H1 (cell line): ENCODE data around the gene KCND3. TPM values are rescaled to one million over a fixed set of nuclear protein-coding genes. Genes with fewer than 3 reads are reported as not detected.

Experiments
- CEBPB ChIP-seq: IDR thresholded peaks from 2 replicates; pipeline ENCODE4 v1.6.1; 2012; ENCODE audit warnings: low read depth, low read length
- CHD2 ChIP-seq: IDR thresholded peaks from 2 replicates; pipeline ENCODE4 v1.6.1; 2012; ENCODE audit warnings: low read length, improper control_type of control experiment
- JUND ChIP-seq: IDR thresholded peaks from 2 replicates; pipeline ENCODE4 v1.6.1; 2011; ENCODE audit warnings: mild to moderate bottlenecking, improper control_type of control experiment, low read length
- KDM4A ChIP-seq: IDR thresholded peaks from one replicate; pipeline ENCODE4 v1.7.1; 2012; ENCODE audit warnings: low read depth, mild to moderate bottlenecking, moderate library complexity, low read length, inconsistent platforms; ENCODE audit not compliant: severe bottlenecking
- RBBP5 ChIP-seq: IDR thresholded peaks from 2 replicates; pipeline ENCODE4 v1.7.1; 2012; ENCODE audit warnings: low read depth, mild to moderate bottlenecking, inconsistent platforms, low read length, moderate library complexity, borderline replicate concordance
- SRF ChIP-seq: IDR thresholded peaks from 2 replicates; pipeline ENCODE4 v1.6.1; 2011; ENCODE audit warnings: mild to moderate bottlenecking, low read depth, low read length, moderate library complexity
- polyA plus RNA-seq, 7 experiments: library from polyadenylated mRNA; depleted of rRNA in 3 of 7; stranded (reverse) in 5 of 7; unstranded in 2 of 7; fragments of >200 nt in 5 of 7; fragments of 200-250 nt in 2 of 7; gene quantifications; 1 replicate in 5 of 7; 2 replicates in 1 of 7; 4 replicates in 1 of 7; pipeline versions ENCODE4 v1.2.1 to v1.2.3, GENCODE V29; 2011 to 2013; ENCODE audit warnings: missing spikeins in 2 of 7, mixed read lengths in 2 of 7
- total RNA-seq: library from RNA; stranded (reverse); fragmentation: NEBNext Ultra II Directional; extraction: Animal tissue kit (Norgen Biotek cat#: 25700); gene quantifications from 2 replicates; pipeline ENCODE4 v1.2.1, GENCODE V29; 2021
- TF ChIP-seq, protein P1 (sequence below): fragments of 300-600 bp; sonication (generic); IDR thresholded peaks from 2 replicates; pipeline ENCODE4 v1.7.1; 2012; ENCODE audit warnings: low read length, moderate library complexity, mild to moderate bottlenecking, inconsistent platforms; ENCODE audit not compliant: insufficient replicate concordance
- TF ChIP-seq, protein P2 (sequence below): IDR thresholded peaks from 2 replicates; pipeline ENCODE4 v1.6.1; 2012; ENCODE audit warnings: low read length, inconsistent platforms
- TF ChIP-seq, protein P3 (sequence below): IDR thresholded peaks from 2 replicates; pipeline ENCODE4 v1.6.1; 2011; ENCODE audit warnings: low read length, improper control_type of control experiment

KCND3 gene
- total and polyA plus RNA-seq, 2 of the 8 experiments (the other 6 are each of a cell fraction or from before 2014, with no cell fraction given) = 0.14 to 0.48 TPM

DNA sequence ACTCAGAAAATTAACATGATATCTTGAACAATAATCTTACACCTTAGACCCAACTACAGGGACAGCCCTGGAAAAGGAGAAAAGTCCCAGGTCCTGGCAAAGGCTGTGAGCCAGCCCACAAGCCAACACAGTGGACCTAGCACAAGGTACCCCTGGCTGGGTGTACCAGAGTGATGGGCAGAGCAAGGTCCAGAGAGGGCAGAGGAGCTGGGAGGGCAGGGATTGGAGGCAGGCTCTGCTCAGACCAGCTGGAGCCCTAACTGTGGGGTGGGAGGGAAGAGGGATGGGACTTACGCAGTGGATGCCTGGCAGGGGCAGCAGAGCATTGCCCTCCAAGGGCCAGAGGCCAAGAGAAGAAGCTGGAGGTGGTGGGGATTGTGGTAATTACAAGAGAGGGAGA is 101.6 kb downstream of the KCND3 start (continued):
- TF ChIP-seq, protein P1, sequence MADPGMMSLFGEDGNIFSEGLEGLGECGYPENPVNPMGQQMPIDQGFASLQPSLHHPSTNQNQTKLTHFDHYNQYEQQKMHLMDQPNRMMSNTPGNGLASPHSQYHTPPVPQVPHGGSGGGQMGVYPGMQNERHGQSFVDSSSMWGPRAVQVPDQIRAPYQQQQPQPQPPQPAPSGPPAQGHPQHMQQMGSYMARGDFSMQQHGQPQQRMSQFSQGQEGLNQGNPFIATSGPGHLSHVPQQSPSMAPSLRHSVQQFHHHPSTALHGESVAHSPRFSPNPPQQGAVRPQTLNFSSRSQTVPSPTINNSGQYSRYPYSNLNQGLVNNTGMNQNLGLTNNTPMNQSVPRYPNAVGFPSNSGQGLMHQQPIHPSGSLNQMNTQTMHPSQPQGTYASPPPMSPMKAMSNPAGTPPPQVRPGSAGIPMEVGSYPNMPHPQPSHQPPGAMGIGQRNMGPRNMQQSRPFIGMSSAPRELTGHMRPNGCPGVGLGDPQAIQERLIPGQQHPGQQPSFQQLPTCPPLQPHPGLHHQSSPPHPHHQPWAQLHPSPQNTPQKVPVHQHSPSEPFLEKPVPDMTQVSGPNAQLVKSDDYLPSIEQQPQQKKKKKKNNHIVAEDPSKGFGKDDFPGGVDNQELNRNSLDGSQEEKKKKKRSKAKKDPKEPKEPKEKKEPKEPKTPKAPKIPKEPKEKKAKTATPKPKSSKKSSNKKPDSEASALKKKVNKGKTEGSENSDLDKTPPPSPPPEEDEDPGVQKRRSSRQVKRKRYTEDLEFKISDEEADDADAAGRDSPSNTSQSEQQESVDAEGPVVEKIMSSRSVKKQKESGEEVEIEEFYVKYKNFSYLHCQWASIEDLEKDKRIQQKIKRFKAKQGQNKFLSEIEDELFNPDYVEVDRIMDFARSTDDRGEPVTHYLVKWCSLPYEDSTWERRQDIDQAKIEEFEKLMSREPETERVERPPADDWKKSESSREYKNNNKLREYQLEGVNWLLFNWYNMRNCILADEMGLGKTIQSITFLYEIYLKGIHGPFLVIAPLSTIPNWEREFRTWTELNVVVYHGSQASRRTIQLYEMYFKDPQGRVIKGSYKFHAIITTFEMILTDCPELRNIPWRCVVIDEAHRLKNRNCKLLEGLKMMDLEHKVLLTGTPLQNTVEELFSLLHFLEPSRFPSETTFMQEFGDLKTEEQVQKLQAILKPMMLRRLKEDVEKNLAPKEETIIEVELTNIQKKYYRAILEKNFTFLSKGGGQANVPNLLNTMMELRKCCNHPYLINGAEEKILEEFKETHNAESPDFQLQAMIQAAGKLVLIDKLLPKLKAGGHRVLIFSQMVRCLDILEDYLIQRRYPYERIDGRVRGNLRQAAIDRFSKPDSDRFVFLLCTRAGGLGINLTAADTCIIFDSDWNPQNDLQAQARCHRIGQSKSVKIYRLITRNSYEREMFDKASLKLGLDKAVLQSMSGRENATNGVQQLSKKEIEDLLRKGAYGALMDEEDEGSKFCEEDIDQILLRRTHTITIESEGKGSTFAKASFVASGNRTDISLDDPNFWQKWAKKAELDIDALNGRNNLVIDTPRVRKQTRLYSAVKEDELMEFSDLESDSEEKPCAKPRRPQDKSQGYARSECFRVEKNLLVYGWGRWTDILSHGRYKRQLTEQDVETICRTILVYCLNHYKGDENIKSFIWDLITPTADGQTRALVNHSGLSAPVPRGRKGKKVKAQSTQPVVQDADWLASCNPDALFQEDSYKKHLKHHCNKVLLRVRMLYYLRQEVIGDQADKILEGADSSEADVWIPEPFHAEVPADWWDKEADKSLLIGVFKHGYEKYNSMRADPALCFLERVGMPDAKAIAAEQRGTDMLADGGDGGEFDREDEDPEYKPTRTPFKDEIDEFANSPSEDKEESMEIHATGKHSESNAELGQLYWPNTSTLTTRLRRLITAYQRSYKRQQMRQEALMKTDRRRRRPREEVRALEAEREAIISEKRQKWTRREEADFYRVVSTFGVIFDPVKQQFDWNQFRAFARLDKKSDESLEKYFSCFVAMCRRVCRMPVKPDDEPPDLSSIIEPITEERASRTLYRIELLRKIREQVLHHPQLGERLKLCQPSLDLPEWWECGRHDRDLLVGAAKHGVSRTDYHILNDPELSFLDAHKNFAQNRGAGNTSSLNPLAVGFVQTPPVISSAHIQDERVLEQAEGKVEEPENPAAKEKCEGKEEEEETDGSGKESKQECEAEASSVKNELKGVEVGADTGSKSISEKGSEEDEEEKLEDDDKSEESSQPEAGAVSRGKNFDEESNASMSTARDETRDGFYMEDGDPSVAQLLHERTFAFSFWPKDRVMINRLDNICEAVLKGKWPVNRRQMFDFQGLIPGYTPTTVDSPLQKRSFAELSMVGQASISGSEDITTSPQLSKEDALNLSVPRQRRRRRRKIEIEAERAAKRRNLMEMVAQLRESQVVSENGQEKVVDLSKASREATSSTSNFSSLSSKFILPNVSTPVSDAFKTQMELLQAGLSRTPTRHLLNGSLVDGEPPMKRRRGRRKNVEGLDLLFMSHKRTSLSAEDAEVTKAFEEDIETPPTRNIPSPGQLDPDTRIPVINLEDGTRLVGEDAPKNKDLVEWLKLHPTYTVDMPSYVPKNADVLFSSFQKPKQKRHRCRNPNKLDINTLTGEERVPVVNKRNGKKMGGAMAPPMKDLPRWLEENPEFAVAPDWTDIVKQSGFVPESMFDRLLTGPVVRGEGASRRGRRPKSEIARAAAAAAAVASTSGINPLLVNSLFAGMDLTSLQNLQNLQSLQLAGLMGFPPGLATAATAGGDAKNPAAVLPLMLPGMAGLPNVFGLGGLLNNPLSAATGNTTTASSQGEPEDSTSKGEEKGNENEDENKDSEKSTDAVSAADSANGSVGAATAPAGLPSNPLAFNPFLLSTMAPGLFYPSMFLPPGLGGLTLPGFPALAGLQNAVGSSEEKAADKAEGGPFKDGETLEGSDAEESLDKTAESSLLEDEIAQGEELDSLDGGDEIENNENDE = no peak
- no peak for TF ChIP-seq SRF
- TF ChIP-seq JUND = no peak
- no peak for TF ChIP-seq CEBPB
- no peak for TF ChIP-seq KDM4A
- TF ChIP-seq, protein P2, sequence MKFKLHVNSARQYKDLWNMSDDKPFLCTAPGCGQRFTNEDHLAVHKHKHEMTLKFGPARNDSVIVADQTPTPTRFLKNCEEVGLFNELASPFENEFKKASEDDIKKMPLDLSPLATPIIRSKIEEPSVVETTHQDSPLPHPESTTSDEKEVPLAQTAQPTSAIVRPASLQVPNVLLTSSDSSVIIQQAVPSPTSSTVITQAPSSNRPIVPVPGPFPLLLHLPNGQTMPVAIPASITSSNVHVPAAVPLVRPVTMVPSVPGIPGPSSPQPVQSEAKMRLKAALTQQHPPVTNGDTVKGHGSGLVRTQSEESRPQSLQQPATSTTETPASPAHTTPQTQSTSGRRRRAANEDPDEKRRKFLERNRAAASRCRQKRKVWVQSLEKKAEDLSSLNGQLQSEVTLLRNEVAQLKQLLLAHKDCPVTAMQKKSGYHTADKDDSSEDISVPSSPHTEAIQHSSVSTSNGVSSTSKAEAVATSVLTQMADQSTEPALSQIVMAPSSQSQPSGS = no peak
- TF ChIP-seq, protein P3, sequence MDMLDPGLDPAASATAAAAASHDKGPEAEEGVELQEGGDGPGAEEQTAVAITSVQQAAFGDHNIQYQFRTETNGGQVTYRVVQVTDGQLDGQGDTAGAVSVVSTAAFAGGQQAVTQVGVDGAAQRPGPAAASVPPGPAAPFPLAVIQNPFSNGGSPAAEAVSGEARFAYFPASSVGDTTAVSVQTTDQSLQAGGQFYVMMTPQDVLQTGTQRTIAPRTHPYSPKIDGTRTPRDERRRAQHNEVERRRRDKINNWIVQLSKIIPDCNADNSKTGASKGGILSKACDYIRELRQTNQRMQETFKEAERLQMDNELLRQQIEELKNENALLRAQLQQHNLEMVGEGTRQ = no peak
- TF ChIP-seq RBBP5 = no peak
- no peak for TF ChIP-seq CHD2
